K562 (cell line): ENCODE results near the gene PPP1R9B. TPM values are rescaled to one million over a fixed set of nuclear protein-coding genes. Genes with fewer than 3 reads are reported as not detected.

ENCODE experiments used
- ARID4B ChIP-seq: sonication (generic); formaldehyde crosslinking; IDR thresholded peaks from 2 replicates; pipeline ENCODE4 v1.8.0; 2022; ENCODE audit warnings: mild to moderate bottlenecking, missing genetic modification reagents
- ARNT ChIP-seq, 2 experiments: fragments of 450-650 bp; IDR thresholded peaks; 2 replicates each; pipeline ENCODE4 v1.6.1; 2016; ENCODE audit warnings: mild to moderate bottlenecking in 1 of 2
- CBFA2T3 ChIP-seq: fragments of 450-650 bp; IDR thresholded peaks from 2 replicates; pipeline ENCODE4 v1.6.1; 2017
- CREM ChIP-seq: IDR thresholded peaks from 2 replicates; pipeline ENCODE4 v1.6.1; 2014; ENCODE audit warnings: antibody characterized with exemption, low read depth
- DACH1 ChIP-seq: fragments of 450-650 bp; IDR thresholded peaks from 2 replicates; pipeline ENCODE4 v1.6.1; 2018; ENCODE audit not compliant: partially characterized antibody
- MNT ChIP-seq, 2 experiments: fragments of 450-650 bp; conservative IDR thresholded peaks; 2 replicates each; pipeline ENCODE4 v1.6.1; 2017; ENCODE audit warnings: mild to moderate bottlenecking in 2 of 2, moderate library complexity in 2 of 2
- NFATC3 ChIP-seq: fragments of 450-650 bp; IDR thresholded peaks from 2 replicates; pipeline ENCODE4 v1.6.1; 2017; ENCODE audit warnings: mild to moderate bottlenecking
- RERE ChIP-seq: sonication (generic); formaldehyde crosslinking; IDR thresholded peaks from 2 replicates; pipeline ENCODE4 v1.8.0; 2023; ENCODE audit warnings: missing genetic modification reagents, mild to moderate bottlenecking, borderline replicate concordance
- TFAP4 ChIP-seq: sonication (generic); formaldehyde crosslinking; IDR thresholded peaks from 2 replicates; pipeline ENCODE4 v1.8.0; 2022; ENCODE audit warnings: missing genetic modification reagents, mild to moderate bottlenecking, moderate library complexity, borderline replicate concordance
- USF1 ChIP-seq: sonication (generic); formaldehyde crosslinking; IDR thresholded peaks from 2 replicates; pipeline ENCODE4 v1.9.0; 2022; ENCODE audit warnings: mild to moderate bottlenecking, missing genetic modification reagents
- ZFP91 ChIP-seq: sonication (generic); formaldehyde crosslinking; IDR thresholded peaks from 2 replicates; pipeline ENCODE4 v1.8.0; 2022; ENCODE audit warnings: mild to moderate bottlenecking, missing genetic modification reagents
- ZNF384 ChIP-seq: IDR thresholded peaks from 2 replicates; pipeline ENCODE4 v1.6.1; 2012; ENCODE audit warnings: low read depth, low read length, improper control_type of control experiment
- polyA plus RNA-seq, 8 experiments: library from polyadenylated mRNA; depleted of rRNA in 4 of 8; stranded (reverse) in 5 of 8; unstranded in 3 of 8; fragments of >200 nt; fragmentation: Nextera tagmentation in 2 of 8; fragmentation: Illumina TruSeq in 1 of 8; extraction: Ambion mirVana in 2 of 8; extraction: Trizol in 1 of 8; gene quantifications; 2 replicates each; pipeline versions ENCODE4 v1.2.1 to v1.2.3, GENCODE V29; 2011 to 2014; ENCODE audit warnings: inconsistent platforms in 1 of 8, missing spikeins in 1 of 8
- total RNA-seq, 7 experiments: library from RNA; depleted of rRNA in 6 of 7; stranded (reverse); fragments of >200 nt in 6 of 7; fragmentation: Illumina TruSeq in 2 of 7; extraction: Trizol in 2 of 7; gene quantifications; 2 replicates each; pipeline versions ENCODE4 v1.2.1 to v1.2.3, GENCODE V29; 2011 to 2021; ENCODE audit warnings: low replicate concordance in 1 of 7

PPP1R9B gene
- total and polyA plus RNA-seq, 9 of the 15 experiments (the other 6 are each of a cell fraction or from before 2014, with no cell fraction given): 0.10 to 63.5 (median 24.7) TPM

GRCh38 chr17:50151937-50152547 lies 1.6 kb upstream of the PPP1R9B start (continued):
- TF ChIP-seq ARID4B (CRISPR knock-in tag) (peak; percentile 89), CBFA2T3 (peak; percentile 59), ARNT (IDR thresholded peaks at IDR 0.05) (0 out of 4 replicates have a peak, but pooled peaks of 1 of the 2 experiments have one; percentile 43), ZFP91 (CRISPR knock-in tag) (peak; percentile 79; the same call in 1 of the 2 replicates), DACH1 (peak; percentile 90), RERE (CRISPR knock-in tag) (no peak), MNT (conservative IDR thresholded peaks at IDR 0.05) (peak; percentile 72), USF1 (CRISPR knock-in tag) (0 out of 2 replicates have a peak, but pooled peaks have one; percentile 22), ZNF384 (no peak), TFAP4 (CRISPR knock-in tag) (peak; percentile 99), CREM (peak; percentile 66), NFATC3 (no peak)
